ENCODE measurements around the gene PALS2.

The PALS2 gene

DNA sequence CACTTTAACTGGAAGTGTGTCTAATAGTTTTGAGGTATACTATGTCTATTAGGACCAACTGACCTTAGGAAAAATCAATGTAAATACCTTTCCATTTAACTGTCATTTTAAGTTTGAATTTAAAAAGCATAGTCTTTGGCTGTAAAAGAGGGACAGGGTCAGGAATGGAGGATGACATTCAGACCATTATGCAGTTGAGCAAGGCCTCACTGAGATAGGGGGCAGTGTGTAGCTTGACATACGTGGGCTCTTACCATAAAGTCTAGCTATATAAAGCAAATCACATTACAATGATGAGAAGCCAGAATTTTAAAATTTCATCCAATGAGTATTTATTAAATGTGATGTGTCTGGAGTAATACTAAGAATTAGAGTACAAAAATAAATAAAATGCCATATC lies 17.9 kb downstream of the PALS2 start:
- no peak for DNase-seq (ENCODE audit: low read depth)

DNA sequence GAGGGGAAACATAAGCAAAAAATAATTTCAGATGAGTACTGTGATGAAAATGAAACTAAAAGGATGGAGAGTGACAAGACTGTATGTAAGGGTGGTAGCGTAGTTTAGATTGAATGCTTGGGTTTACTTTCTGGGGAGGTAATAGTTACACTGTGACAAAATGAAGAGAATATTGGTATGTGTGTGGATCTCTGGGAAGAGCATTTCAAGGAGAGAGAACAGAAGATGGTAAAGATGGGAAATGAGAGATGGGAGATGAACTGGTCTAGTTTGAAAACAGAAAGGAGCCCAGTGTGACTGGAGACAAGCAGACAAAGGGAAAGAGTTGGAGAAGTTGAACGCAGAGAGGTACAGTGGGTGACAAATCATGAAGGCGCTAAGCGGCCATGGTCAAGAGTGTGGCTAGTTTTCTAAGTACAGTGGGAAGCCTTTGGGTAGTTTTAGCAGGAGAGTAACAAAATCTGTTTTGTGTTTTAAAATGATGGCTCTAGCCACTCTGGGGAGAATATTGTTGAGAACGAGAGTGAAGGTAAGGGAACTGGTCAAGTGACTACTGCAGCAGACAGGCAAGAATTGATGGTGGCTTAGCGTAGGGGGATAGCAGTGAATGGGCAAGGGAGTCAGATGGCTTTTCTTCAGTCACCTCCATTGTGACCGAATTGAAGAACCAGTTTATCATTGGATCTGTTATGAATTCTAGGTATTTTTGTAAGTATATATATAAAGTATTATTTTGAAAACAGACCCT lies 22.6 kb downstream of the PALS2 start:
- no peak for DNase-seq (ENCODE audit: low read depth)

DNA sequence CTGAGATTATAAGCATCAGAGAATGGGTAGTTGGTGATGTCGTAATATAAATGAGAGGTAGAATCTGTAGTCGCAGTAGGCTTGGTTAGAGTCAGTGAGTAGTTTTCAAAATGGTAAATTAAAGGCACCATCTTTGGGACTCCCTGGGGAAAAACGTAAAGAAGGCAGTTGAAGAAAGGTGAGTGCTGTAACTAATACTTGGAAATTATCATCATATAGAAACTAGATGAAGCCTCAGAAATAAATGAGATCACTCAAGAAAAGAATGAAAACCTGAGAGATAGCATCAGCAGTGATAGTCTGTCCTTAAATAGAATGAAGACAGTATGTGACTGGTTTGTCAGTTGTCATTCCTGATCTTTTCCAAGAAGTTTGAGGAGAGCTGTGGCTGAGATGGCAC lies 23.8 kb downstream of the PALS2 start:
- no peak for DNase-seq (ENCODE audit: low read depth)

DNA sequence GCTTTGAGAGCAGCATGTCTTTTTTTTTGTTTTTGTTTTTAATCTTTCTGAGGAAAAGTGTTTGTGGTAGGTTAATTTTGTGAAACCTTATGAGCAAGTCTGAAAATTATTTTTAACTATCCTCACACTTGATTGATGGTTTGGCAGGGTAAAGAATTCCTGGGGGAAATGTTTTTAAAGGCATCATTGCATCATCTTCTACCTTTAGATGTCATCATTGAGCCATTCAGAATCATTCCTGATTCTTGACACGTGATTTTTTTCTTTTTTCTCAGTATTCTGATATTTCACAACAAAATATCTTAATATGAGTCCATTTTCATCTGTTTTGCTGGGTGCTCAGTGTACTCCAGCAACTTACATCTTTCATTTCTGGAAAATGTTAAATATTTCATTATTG lies 28.3 kb downstream of the PALS2 start:
- no peak for DNase-seq (ENCODE audit: low read depth)

DNA sequence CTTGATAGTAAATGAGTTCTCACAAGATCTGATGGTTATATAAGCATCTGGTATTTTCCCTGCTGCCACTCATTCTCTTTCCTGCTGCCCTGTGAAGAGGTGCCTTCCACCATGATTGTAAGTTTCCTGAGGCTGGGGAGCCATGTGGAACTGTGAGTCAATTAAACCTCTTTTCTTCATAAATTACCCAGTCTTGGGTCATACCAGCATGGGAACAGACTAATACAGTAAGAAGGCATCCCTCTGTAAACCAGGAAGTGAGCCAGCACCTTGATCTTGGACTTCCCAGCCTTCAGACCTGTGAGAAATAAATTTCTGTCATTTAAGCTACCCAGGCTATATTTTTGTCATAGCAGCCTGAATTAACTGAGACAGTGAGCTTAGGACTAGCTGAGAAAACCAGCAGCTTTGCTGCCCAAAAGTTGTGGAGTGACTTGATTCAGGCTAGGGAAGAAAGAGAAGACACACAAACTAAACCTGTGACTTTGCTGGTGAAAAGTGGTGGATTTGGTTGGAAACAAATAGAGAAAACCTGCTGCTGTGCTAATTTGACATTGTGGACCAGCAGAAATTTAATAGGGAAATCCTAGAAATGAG lies 29.7 kb downstream of the PALS2 start:
- no peak for DNase-seq (ENCODE audit: low read depth)

DNA sequence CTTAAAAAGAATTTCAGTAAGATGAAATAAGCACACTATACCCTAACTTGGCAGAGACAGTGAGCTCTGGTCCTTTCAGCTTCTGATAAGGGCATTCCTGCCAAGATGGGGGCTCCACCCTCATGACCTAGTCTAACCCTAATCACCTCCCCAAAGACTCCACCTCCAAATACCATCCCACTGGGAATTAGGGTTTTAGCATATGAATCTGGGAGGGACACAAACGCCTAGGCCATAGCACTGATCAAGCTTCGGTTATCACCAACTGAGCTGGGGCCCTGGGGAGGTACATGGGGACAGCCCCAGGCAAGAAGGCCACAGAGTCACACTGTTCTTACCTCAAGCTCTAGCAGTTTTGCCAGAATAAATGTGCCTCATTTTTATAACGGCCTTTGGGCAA lies 31.4 kb downstream of the PALS2 start:
- no peak for DNase-seq (ENCODE audit: low read depth)

DNA sequence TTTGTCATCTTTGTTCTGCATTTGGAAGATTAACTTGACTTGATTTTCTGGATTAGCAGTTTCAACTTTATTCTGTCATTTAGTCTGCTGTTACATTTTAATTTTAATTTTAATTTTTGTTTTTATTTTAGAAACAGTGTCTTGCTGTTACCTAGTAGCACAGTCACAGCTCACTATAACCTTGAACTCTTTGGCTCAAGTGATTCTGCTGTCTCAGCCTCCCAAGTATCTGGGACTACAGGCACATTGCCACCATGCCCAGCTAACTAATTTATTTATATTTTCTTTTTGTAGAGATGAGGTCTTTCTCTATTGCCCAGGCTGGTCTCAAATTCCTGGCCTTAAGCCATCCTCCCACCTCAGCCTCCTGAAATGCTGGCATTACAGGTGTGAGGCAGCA lies 35.3 kb downstream of the PALS2 start:
- DNase-seq (ENCODE audit: low read depth) = no peak

DNA sequence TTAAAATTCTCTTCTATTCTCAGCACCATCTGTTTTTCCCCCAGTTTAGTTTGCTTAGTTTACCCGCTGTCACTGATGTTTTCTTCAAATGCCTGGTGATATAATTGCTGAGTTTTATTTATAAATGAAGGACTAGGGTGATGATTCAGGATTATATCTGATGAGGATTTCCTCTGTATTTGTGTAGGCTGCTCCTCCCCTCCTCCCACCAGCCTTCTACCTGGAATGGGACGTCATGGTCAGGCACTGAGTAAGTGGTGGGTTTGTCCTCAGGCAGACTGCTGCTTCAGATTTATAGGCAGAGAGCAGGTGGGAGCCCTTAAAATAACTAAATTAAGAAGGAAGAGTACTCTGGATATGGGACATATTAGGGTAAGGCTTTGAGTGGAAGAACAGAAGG lies 35.8 kb downstream of the PALS2 start:
- no peak for DNase-seq (ENCODE audit: low read depth)

DNA sequence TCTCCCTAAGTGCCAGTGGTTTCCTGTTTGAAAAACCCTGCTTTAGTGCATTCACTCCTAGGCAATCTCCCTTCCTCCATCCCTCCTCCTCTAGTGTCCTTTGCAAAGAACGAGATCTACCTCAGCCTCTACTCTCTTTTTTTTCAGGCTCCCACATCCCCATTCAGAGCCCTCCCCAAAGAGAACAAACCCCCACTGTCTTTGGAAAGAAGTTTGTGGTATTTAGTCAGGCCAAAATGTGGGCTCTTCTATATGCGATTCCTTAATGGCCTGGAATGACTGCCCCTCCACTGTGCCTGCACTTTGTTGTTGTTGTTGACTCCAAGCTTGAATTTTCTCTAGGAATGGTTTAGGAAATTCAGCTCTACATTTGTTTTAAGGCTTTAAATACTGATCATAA lies 36.3 kb downstream of the PALS2 start:
- DNase-seq (ENCODE audit: low read depth) = no peak

DNA sequence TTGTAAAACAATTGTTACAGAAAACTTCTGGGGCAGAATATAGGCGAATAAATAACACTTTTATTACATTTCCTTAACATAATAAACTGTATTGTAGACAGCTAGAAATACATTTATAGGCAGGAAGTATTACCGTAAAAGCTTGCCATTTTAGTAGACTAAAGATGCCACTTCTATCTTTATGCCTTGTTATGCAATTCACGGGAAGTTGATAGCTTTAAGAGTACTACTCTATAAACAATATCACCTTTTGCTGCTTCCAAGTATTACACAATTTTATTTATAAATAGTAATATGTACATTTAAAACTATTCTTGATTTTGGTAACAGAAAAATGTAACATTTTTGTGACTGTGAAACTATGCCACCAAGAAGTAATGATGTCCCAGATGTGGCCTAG lies 37.9 kb downstream of the PALS2 start:
- no peak for DNase-seq (ENCODE audit: low read depth)

DNA sequence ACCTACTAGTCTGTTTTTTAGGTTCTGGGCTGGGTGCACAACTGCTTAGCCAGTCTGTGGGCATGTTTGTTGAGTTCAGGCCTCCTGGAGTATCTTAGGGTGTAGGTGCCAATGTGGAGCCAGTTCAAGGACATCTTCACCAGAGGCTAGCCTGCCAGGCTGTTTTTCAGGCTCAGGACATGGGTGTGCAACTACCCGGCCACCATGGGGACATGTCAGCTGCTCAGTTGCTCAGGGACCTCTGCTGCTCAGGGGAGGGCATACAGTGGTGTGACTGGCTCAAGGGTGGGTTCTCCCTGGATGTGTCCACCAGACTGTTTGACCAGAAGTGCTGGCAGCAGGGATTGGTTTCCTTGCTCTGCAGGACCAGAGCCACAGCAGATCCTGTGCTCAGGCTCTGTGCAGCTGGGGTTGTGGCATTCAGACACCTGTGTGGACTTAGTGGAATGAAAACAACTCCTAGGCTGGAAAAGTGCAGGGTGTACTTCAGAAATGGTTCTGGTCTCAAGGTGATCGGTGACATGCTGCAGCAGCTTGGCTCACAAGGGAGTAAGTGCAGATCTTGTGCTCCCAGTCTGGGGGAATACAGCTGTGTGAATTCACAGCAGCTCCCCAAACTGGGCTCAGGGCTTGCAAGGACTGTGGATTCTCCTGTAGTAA lies 44.8 kb downstream of the PALS2 start:
- DNase-seq (ENCODE audit: low read depth) = no peak

DNA sequence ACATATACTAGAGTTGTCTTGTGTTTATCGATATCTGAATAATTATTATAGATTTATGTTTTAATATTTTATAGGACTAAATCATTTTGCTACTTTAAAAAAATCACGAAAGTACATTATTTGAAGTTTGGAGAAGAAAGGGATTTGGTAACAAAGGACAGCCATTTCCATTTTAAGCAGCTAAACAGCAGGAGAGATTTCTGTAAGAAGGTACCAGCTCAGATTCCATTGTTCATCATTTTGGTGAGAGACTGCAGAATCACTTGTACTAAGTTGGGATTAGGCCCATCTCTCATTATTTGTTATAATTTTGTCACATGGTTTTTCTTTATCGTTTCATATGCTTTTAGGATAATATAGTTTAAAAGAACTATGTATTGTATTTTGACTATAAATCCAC lies 46.7 kb downstream of the PALS2 start:
- no peak for DNase-seq (ENCODE audit: low read depth)

DNA sequence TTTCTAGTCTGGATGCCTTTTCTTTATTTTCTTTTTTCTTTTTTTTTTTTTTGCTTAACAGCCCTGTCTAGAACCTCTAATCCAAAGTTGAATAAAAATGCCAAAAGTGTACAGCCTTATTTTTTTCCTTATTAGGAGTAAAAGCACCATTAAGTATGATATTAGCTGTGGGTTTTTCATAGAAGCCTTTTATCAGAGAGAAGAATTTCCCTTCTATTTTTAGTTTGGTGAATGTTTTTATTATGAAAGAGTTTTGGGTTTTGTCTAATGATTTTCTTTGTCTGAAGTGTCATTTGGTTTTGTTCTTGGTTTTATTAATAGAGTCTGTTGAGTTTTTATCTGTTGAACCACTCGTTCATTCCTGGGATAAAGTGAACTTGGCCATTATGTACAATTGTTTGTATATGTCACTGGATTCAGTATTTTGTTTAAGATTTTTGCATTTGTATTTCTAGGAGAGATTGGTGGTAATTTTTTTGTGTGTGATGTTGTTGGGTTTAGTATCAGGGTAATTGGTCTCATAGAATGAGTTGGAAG lies 49.5 kb downstream of the PALS2 start:
- DNase-seq (ENCODE audit: low read depth) = no peak

All from stimulated activated CD8-positive, alpha-beta memory T cell treated with anti-CD3 and anti-CD28 coated beads, Interleukin-12 subunit alpha, Interleukin-12 subunit beta, amount 100 ng/mL, for 4 hours (primary cell).